ENCODE measurements around the gene HECTD1. TPM values are rescaled to one million over a fixed set of nuclear protein-coding genes. Genes with fewer than 3 reads are reported as not detected.
"Not testable (repeated sequence)": the region's sequence is repeated elsewhere in the genome, so short reads cannot be mapped to it uniquely, and the experiment has no call there.

Gene HECTD1
- total and polyA plus RNA-seq, 4 donors: 118 to 309 (median 156) TPM

DNA sequence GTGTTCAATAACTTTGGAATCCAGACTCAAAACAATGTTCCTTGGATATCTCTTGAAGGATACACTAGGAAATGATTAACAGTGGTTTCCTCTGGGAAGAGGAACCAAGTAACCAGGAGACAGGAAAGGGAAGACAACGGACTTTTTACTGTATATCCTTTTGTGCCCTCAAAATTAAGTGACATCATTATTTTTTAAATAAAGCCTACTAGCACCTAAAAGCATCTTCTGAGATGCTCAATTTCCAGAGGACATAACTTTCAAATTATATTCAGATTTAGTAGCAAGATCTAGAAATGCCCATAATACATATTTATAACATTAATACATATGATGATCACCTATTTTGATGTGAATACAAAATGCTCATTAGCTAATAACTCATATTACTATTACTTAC, 6.5 kb downstream of the HECTD1 start:
- WGBS (ENCODE audit: insufficient coverage): no CpG with 5 or more reads among the region's 1 CpG

DNA sequence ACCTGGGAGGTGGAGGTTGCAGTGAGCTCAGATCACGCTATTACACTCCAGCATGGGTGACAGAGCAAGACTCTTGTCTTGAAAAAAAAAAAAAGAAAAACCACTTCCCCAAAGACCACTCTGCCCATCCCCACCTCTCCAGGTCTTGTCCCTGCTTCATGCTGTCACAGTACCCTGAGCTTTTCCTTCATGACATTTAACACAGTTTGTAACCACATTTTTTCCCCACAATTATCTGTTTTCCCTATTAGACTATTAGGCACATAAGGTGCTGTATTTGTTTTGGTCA, 6.9 kb downstream of the HECTD1 start:
- DNase-seq (ENCODE audit: low read depth in 4 of 6, low spot score in 6 of 6): no peak
- H3K27me3 ChIP-seq (ENCODE audit: control insufficient read depth, insufficient read depth, low read length): no peaks in the 10 kb centered on the region
- WGBS (ENCODE audit: insufficient coverage): no CpG with 5 or more reads among the region's 1 CpG
- no peak overlapping the region for H3K27ac ChIP-seq (ENCODE audit: low read depth, low read length)
- no peaks in the 10 kb centered on the region for H3K9me3 ChIP-seq (ENCODE audit: control insufficient read depth, insufficient read depth, low read length)
- H3K4me1 ChIP-seq (ENCODE audit: control insufficient read depth, insufficient read depth, low read length): no peaks in the 10 kb centered on the region
- H3K4me3 ChIP-seq (ENCODE audit: low read depth, low read length): no peak overlapping the region
- peaks cover 10% of the 10 kb centered on the region for H3K36me3 ChIP-seq (ENCODE audit: control insufficient read depth, insufficient read depth, low read length)

More for the DNA sequence above, 6.5 kb downstream of the HECTD1 start:
- no peak for DNase-seq (ENCODE audit: low read depth in 4 of 6, low spot score in 6 of 6)
- Histone ChIP-seq H3K4me1 (ENCODE audit: control insufficient read depth, insufficient read depth, low read length) (no peaks in the 10 kb centered on the region), H3K27ac (ENCODE audit: low read depth, low read length) (no peak overlapping the region), H3K27me3 (ENCODE audit: control insufficient read depth, insufficient read depth, low read length) (no peaks in the 10 kb centered on the region), H3K9me3 (ENCODE audit: control insufficient read depth, insufficient read depth, low read length) (no peaks in the 10 kb centered on the region), H3K4me3 (ENCODE audit: low read depth, low read length) (no peak overlapping the region), H3K36me3 (ENCODE audit: control insufficient read depth, insufficient read depth, low read length) (peaks cover 10% of the 10 kb centered on the region)

GRCh38 chr14:31197671-31198070, 9.9 kb downstream of the HECTD1 start:
- no peak overlapping the region for H3K4me3 ChIP-seq (ENCODE audit: low read depth, low read length)
- no peaks in the 10 kb centered on the region for H3K4me1 ChIP-seq (ENCODE audit: control insufficient read depth, insufficient read depth, low read length)
- WGBS (ENCODE audit: insufficient coverage): no CpG with 5 or more reads among the region's 1 CpG
- no peaks in the 10 kb centered on the region for H3K9me3 ChIP-seq (ENCODE audit: control insufficient read depth, insufficient read depth, low read length)
- no peak for DNase-seq (ENCODE audit: low read depth in 4 of 6, low spot score in 6 of 6)
- H3K27ac ChIP-seq (ENCODE audit: low read depth, low read length): no peak overlapping the region
- H3K27me3 ChIP-seq (ENCODE audit: control insufficient read depth, insufficient read depth, low read length): no peaks in the 10 kb centered on the region
- peaks cover 12% of the 10 kb centered on the region for H3K36me3 ChIP-seq (ENCODE audit: control insufficient read depth, insufficient read depth, low read length)

DNA sequence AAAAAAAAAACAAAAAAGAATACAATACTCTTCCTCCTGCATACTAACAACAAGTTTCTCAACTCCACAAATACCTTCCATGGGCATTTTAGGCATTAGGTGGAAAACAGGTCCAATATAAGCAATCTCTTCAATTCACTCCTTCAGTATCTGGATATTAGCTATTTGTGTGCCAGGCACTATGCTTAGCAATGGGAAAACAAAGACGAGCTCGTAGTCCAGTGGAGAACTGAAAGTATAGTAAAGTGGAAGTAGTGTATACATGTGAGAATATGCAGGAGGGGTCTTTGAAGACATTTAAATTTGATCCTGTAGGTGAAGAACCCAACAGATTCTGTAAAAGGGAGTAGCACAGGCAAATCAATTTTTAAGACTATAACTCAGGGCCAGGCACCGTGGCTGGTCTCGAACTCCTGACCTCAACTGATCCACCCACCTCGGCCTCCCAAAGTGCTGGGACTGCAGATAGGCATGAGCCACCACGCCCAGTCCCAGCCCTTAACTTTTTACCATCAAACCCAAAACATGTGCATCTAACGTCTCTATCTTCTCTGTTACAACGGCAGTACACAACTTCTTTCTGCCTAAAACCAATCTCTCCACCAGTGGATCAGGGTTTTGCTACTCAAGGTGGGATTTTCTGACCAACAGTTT, 10.6 kb downstream of the HECTD1 start:
- Histone ChIP-seq H3K4me3 (ENCODE audit: low read depth, low read length) (no peak overlapping the region), H3K27ac (ENCODE audit: low read depth, low read length) (no peak overlapping the region), H3K27me3 (ENCODE audit: control insufficient read depth, insufficient read depth, low read length) (no peaks in the 10 kb centered on the region), H3K9me3 (ENCODE audit: control insufficient read depth, insufficient read depth, low read length) (no peaks in the 10 kb centered on the region), H3K36me3 (ENCODE audit: control insufficient read depth, insufficient read depth, low read length) (peaks cover 15% of the 10 kb centered on the region), H3K4me1 (ENCODE audit: control insufficient read depth, insufficient read depth, low read length) (no peaks in the 10 kb centered on the region)
- 86% methylated on average over 8 of the region's 8 CpGs for WGBS (ENCODE audit: insufficient coverage)
- DNase-seq (ENCODE audit: low read depth in 4 of 6, low spot score in 6 of 6): no peak

- Histone ChIP-seq H3K9me3 (ENCODE audit: control insufficient read depth, insufficient read depth, low read length) (no peaks in the 10 kb centered on the region), H3K27me3 (ENCODE audit: control insufficient read depth, insufficient read depth, low read length) (no peaks in the 10 kb centered on the region), H3K27ac (ENCODE audit: low read depth, low read length) (no peak overlapping the region), H3K36me3 (ENCODE audit: control insufficient read depth, insufficient read depth, low read length) (peaks cover 21% of the 10 kb centered on the region), H3K4me1 (ENCODE audit: control insufficient read depth, insufficient read depth, low read length) (no peaks in the 10 kb centered on the region), H3K4me3 (ENCODE audit: low read depth, low read length) (no peak overlapping the region)
- DNase-seq (ENCODE audit: low read depth in 4 of 6, low spot score in 6 of 6): peak in 1 of 6 donors; percentile 7
Measured at GRCh38 chr14:31194661-31195060, 12.9 kb downstream of the HECTD1 start.

DNA sequence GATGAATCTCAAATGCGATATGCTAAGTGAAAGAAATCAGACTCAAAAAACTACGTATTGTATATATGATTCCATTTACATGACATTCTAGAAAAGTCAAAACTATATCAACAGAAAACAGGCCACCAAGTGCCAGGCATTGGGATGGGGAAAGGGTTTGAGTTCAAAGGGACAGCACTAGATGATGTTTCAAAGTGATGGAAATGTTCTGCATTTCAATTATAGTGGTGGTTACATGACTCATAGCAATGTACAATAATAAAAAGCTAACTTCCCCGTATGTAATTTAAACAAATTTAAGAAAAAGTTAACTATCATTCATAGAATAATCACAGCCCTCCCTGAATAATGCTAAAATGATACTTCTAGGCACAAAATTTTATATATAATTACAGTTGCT, 13.5 kb downstream of the HECTD1 start:
- no peaks in the 10 kb centered on the region for H3K4me1 ChIP-seq (ENCODE audit: control insufficient read depth, insufficient read depth, low read length)
- H3K27ac ChIP-seq (ENCODE audit: low read depth, low read length): no peak overlapping the region
- H3K9me3 ChIP-seq (ENCODE audit: control insufficient read depth, insufficient read depth, low read length): no peaks in the 10 kb centered on the region
- no peak for DNase-seq (ENCODE audit: low read depth in 4 of 6, low spot score in 6 of 6)
- no CpG with 5 or more reads among the region's 3 CpGs for WGBS (ENCODE audit: insufficient coverage)
- H3K27me3 ChIP-seq (ENCODE audit: control insufficient read depth, insufficient read depth, low read length): no peaks in the 10 kb centered on the region
- H3K36me3 ChIP-seq (ENCODE audit: control insufficient read depth, insufficient read depth, low read length): peaks cover 21% of the 10 kb centered on the region
- H3K4me3 ChIP-seq (ENCODE audit: low read depth, low read length): no peak overlapping the region

DNA sequence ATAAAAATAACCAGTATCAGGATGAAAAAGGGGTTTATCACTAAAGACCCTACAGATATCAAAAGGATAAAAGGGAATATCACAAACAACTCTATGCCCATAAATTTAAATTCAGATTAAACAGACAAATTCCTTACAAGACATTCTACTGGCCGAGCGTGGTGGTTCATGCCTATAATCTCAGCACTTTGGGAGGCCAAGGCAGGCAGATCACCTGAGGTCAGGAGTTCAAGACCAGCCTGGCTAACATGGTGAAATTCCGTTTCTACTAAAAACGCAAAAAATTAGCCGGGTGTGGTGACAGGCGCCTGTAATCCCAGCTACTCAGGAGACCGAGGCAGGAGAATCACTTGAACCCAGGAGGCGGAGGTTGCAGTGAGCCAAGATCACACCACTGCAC, 15.0 kb downstream of the HECTD1 start:
- not testable (repeated sequence) for H3K9me3 ChIP-seq (ENCODE audit: control insufficient read depth, insufficient read depth, low read length); H3K27me3 ChIP-seq (ENCODE audit: control insufficient read depth, insufficient read depth, low read length); H3K4me1 ChIP-seq (ENCODE audit: control insufficient read depth, insufficient read depth, low read length); H3K4me3 ChIP-seq (ENCODE audit: low read depth, low read length); DNase-seq (ENCODE audit: low read depth in 4 of 6, low spot score in 6 of 6); H3K27ac ChIP-seq (ENCODE audit: low read depth, low read length)
- 90% methylated on average over 6 of the region's 8 CpGs for WGBS (ENCODE audit: insufficient coverage)
- H3K36me3 ChIP-seq (ENCODE audit: control insufficient read depth, insufficient read depth, low read length): peaks cover 17% of the 10 kb centered on the region

- WGBS (ENCODE audit: insufficient coverage): 96% methylated on average over 6 of the region's 8 CpGs
- no peak for DNase-seq (ENCODE audit: low read depth in 4 of 6, low spot score in 6 of 6)
- no peak overlapping the region for H3K27ac ChIP-seq (ENCODE audit: low read depth, low read length)
- no peaks in the 10 kb centered on the region for H3K4me1 ChIP-seq (ENCODE audit: control insufficient read depth, insufficient read depth, low read length)
- no peaks in the 10 kb centered on the region for H3K27me3 ChIP-seq (ENCODE audit: control insufficient read depth, insufficient read depth, low read length)
- peaks cover 17% of the 10 kb centered on the region for H3K36me3 ChIP-seq (ENCODE audit: control insufficient read depth, insufficient read depth, low read length)
- no peak overlapping the region for H3K4me3 ChIP-seq (ENCODE audit: low read depth, low read length)
- H3K9me3 ChIP-seq (ENCODE audit: control insufficient read depth, insufficient read depth, low read length): no peaks in the 10 kb centered on the region
Measured at GRCh38 chr14:31190717-31191263, 16.8 kb downstream of the HECTD1 start.

GRCh38 chr14:31190219-31190603, 17.4 kb downstream of the HECTD1 start:
- Histone ChIP-seq H3K36me3 (ENCODE audit: control insufficient read depth, insufficient read depth, low read length) (peaks cover 17% of the 10 kb centered on the region), H3K9me3 (ENCODE audit: control insufficient read depth, insufficient read depth, low read length) (no peaks in the 10 kb centered on the region), H3K27me3 (ENCODE audit: control insufficient read depth, insufficient read depth, low read length) (no peaks in the 10 kb centered on the region), H3K4me3 (ENCODE audit: low read depth, low read length) (no peak overlapping the region), H3K27ac (ENCODE audit: low read depth, low read length) (no peak overlapping the region), H3K4me1 (ENCODE audit: control insufficient read depth, insufficient read depth, low read length) (no peaks in the 10 kb centered on the region)
- no CpG with 5 or more reads among the region's 3 CpGs for WGBS (ENCODE audit: insufficient coverage)
- no peak for DNase-seq (ENCODE audit: low read depth in 4 of 6, low spot score in 6 of 6)

DNA sequence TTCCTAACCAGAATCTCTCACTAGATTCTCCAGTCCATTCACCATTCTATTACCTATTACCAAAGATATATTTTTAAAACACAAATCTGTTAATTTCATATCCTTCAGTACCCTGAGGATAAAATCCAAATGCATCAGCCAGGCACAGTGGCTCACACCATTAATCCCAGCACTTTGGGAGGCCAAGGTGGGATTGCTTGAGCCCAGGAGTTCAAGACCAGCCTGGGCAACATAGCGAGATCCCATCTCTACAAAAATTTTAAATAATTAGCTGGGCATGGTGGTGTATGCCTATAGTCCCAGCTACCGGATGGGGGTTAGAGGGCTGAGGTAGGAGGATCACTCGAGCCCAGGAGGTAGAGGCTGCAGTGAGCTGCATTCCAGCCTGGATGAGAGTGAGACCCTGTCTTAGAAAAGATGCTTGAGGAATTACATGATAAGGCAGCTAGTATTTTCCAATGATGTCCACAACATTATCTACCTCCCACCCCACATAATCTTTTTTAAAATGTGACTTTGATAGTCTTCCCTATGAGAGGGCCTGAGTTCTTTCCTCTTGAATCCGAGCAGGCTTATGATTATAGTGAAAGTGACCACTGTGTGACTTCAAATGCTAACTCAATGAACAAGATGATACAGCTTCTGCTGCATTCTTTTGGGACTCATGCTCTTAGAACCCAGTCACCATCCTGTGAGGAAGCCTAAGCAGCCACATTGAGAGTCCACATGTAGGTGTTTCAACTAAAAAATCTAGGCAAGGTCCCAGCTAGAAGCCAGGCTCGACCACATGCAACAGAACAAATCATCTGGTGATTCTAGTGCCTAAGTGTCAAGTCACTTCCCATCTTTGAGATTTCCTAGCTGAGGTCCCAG, 18.0 kb downstream of the HECTD1 start:
- H3K4me1 ChIP-seq (ENCODE audit: control insufficient read depth, insufficient read depth, low read length): no peaks in the 10 kb centered on the region
- H3K4me3 ChIP-seq (ENCODE audit: low read depth, low read length): no peak overlapping the region
- peaks cover 17% of the 10 kb centered on the region for H3K36me3 ChIP-seq (ENCODE audit: control insufficient read depth, insufficient read depth, low read length)
- H3K27ac ChIP-seq (ENCODE audit: low read depth, low read length): no peak overlapping the region
- no peak for DNase-seq (ENCODE audit: low read depth in 4 of 6, low spot score in 6 of 6)
- 60% methylated on average over 1 of the region's 5 CpGs for WGBS (ENCODE audit: insufficient coverage)
- H3K27me3 ChIP-seq (ENCODE audit: control insufficient read depth, insufficient read depth, low read length): no peaks in the 10 kb centered on the region
- H3K9me3 ChIP-seq (ENCODE audit: control insufficient read depth, insufficient read depth, low read length): no peaks in the 10 kb centered on the region
